Left lobe of liver (tissue), 2 donors: Measurements from ENCODE around the gene TPRG1L. TPM values are rescaled to one million over a fixed set of nuclear protein-coding genes. Genes with fewer than 3 reads are reported as not detected.
A peak's percentile ranks its signal among the peaks of the same experiment; 100 is the strongest.

Experiments
- ATAC-seq: fragments of 200-7000 bp; cut with Tn5 transposase; one replicate; pipeline ENCODE4 v1.9.1; 2020; ENCODE audit warnings: mild to moderate bottlenecking, moderate library complexity
- DNase-seq: peaks from one replicate; pipeline ENCODE4 v3.0.0-alpha.2; 2020; ENCODE audit warnings: low spot score
- total RNA-seq: library from RNA; stranded (reverse); gene quantifications from one replicate; pipeline ENCODE4 v1.2.1, GENCODE V29; 2021
- donor health status: DM: no; HTN: no; CAD: no; lungs with moderate emphysema.
- donor health status: DM: no; HTN: yes; CAD: no.

TPRG1L gene
- total RNA-seq, 1 donor from 2014 or later = 49.9 TPM

- ATAC-seq (no peak), DNase-seq (no peak)
Observed at GRCh38 chr1:3626025-3626424, 1.2 kb downstream of the TPRG1L start.

- ATAC-seq = no peak
- DNase-seq = no peak
Observed at GRCh38 chr1:3627515-3628253, 2.9 kb downstream of the TPRG1L start.

GRCh38 chr1:3628445-3628844, 3.6 kb downstream of the TPRG1L start:
- no peak for DNase-seq
- ATAC-seq = no peak

- ATAC-seq (no peak), DNase-seq (no peak)
Observed at GRCh38 chr1:3629561-3630160, 4.8 kb downstream of the TPRG1L start.

GRCh38 chr1:3630161-3630611, 5.4 kb downstream of the TPRG1L start:
- DNase-seq (no peak), ATAC-seq (peak; percentile 17)

GRCh38 chr1:3630914-3631313, 6.1 kb downstream of the TPRG1L start:
- no peak for DNase-seq
- no peak for ATAC-seq

- peak; percentile 16 for ATAC-seq
Observed at GRCh38 chr1:3631320-3632260, 6.8 kb downstream of the TPRG1L start.

GRCh38 chr1:3632298-3632697, 7.5 kb downstream of the TPRG1L start:
- ATAC-seq = no peak
- DNase-seq = no peak

More at GRCh38 chr1:3631320-3632260, 6.8 kb downstream of the TPRG1L start:
- no peak for DNase-seq

- ATAC-seq = no peak
- DNase-seq = no peak
Observed at GRCh38 chr1:3632716-3633343, 8.0 kb downstream of the TPRG1L start.

- DNase-seq = no peak
- no peak for ATAC-seq
Observed at GRCh38 chr1:3633344-3634058, 8.7 kb downstream of the TPRG1L start.

GRCh38 chr1:3634059-3634800, 9.4 kb downstream of the TPRG1L start:
- DNase-seq (no peak), ATAC-seq (no peak)

GRCh38 chr1:3636080-3636479, 11.3 kb downstream of the TPRG1L start:
- no peak for ATAC-seq
- DNase-seq = no peak

GRCh38 chr1:3636531-3636930, 11.7 kb downstream of the TPRG1L start:
- DNase-seq (no peak), ATAC-seq (no peak)

GRCh38 chr1:3638027-3638426, 13.2 kb downstream of the TPRG1L start:
- DNase-seq = no peak
- no peak for ATAC-seq

- ATAC-seq (no peak), DNase-seq (no peak)
Observed at GRCh38 chr1:3638676-3639075, 13.9 kb downstream of the TPRG1L start.

GRCh38 chr1:3639397-3639911, 14.6 kb downstream of the TPRG1L start:
- ATAC-seq = no peak
- DNase-seq = no peak

- DNase-seq (no peak), ATAC-seq (no peak)
Observed at GRCh38 chr1:3640121-3640837, 15.5 kb downstream of the TPRG1L start.

GRCh38 chr1:3641046-3641760, 16.4 kb downstream of the TPRG1L start:
- DNase-seq (no peak), ATAC-seq (no peak)
